MM.1S (cell line): Measurements from ENCODE around the gene RMND1.

Source experiments
- CTCF ChIP-seq: fragments of 300-600 bp; sonication (generic); IDR thresholded peaks from 2 replicates; pipeline ENCODE4 v1.5.1; 2016; ENCODE audit warnings: antibody characterized with exemption, low read length, mixed read lengths
- EZH2 ChIP-seq: fragments of 300-600 bp; sonication (generic); optimal IDR thresholded peaks from 2 replicates; pipeline ENCODE3; 2017; ENCODE audit warnings: low read depth, mild to moderate bottlenecking, antibody characterized with exemption, low read length, mixed read lengths

GRCh38 chr6:151432651-151433050, 19.3 kb downstream of the RMND1 start:
- TF ChIP-seq CTCF (no peak), EZH2 (no peak)
